Skin of body (tissue), 3 donors: ENCODE measurements around the gene TLE3. TPM values are rescaled to one million over a fixed set of nuclear protein-coding genes. Genes with fewer than 3 reads are reported as not detected.

Experiments used
- DNase-seq: peaks from one replicate; lab custom pipeline; 2025; lab: John Stamatoyannopoulos, UW
- small RNA-seq: library from RNA; depleted of rRNA; stranded (forward); fragments of <200 nt; gene quantifications from one replicate; pipeline ENCODE3, GENCODE V24; 2014; ENCODE audit warnings: low replicate concordance
- total RNA-seq: library from RNA; depleted of rRNA; stranded (reverse); fragments of >200 nt; gene quantifications from one replicate; pipeline ENCODE4 v1.2.3, GENCODE V29; 2014

Gene TLE3
- total RNA-seq, 1 donor from 2014 or later = 62.5 TPM

DNA sequence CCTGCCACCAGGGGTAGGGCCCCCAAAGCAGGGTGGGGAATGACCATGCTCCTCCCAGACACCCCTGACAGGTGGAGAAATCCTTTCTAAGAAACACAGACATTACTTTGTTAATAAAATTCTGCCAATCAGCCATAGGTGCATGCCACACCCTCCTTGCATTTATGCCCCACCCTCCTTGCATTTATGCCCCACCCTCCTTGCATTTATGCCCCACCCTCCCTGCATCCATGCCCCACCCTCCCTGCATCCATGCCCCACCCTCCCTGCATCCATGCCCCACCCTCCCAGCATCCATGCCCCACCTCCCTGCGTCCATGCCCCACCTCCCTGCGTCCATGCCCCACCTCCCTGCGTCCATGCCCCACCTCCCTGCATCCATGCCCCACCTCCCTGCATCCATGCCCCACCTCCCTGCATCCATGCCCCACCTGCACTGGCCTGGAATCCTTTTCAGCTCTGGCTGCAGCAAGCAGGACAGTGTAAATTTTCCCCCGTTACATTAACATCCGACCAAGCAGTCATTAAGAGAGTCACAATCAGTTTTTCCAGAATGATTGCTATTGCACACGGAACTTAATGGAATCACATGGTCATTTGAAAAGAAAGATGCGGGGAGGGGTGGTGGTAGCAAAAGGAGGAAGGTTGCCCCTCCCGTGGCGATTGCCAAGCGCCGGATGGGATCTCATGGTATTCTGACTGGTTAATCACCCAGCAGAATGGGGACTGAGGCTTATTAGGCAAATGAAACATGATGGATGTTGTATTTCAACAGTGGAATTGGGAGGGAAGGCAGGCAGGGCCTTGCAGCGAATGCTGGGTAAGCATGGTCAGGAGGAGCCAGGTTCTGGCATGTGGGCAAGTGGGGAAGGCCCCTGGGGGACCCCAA lies 91.2 kb downstream of the TLE3 start:
- no peak for DNase-seq

- no peak for DNase-seq
Measured at GRCh38 chr15:70004826-70005225, 92.9 kb downstream of the TLE3 start.

DNA sequence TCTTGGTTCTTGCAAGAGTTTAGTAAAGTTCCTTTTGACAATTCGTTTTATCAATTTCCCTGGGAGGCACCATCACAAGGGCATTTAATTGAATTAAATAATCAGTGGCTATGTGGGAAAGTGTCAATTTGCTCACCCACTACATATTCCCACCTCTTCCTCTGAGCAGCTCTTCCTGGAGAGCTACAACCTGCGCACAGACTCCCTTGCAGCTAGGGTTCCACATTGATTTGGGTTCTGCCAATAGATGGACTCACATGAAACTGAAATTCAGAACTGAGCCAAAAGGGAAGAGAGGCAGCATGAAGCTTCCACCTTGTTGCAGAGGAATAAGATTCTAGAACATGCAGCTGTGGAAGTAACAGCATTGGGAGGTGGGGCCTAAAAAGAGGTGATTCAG lies 94.8 kb downstream of the TLE3 start:
- no peak for DNase-seq

- DNase-seq = no peak
Measured at GRCh38 chr15:70001859-70002258, 95.9 kb downstream of the TLE3 start.

GRCh38 chr15:69999392-70000085 lies 98.2 kb downstream of the TLE3 start:
- DNase-seq = no peak

DNA sequence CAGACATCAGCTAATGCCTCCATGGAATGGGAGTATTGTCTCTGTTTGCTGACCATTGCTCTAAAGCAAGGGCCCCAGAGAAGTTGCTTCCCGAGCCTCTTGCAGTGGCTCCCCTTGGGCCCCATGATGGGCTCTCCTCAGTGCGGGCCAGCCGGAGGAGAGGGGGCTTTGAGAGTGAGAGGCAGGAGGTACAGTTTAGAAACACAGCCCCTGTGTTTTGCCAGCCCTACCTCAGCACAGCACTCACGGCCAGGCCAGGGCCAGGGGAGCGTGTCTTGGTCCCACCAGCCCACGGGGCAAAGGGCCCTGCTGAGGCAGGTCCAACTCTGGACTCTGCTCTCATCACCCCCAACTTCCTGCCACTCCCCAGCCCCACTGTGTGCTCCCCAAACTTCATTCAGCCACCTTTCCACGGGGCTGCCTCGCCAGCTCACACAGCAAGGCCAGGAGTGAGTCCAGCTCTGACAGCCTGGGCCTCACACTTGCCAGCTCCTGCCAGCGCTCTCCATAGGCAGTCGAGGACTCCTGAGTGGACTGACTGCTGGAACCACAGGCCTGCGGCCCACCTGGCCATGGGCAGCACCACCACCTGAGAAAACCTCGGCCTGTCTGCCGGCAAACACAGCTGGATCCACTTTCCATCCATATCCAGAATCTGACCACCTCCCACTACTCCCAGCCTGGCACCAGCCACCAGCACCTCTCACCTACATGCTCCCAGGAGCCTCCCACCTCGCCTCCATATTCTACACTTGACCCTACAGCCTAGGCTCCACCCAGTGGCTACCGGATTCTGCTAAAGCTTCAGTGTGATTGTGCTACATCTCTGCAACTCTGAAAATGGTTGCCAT lies 99.0 kb downstream of the TLE3 start:
- DNase-seq = no peak

DNA sequence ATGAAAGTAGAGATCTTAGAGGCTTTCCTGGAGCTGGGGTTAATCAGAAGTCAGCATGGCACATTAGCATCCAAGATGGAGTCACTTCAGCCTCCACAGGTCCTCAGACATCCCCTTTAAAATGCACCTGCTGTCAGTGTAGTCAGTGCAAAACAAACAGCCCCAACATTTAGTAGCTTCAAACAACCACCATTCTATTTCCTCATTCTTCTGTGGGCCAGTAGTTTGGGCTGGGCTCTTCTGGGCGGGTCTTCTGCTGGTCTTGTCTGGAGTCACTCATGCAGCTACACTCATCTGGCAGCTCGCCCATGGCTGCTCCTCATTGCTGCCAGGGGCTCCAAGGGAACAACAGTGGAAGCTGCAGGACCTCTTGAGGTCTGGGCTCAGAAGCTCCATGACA lies 99.9 kb downstream of the TLE3 start:
- no peak for DNase-seq

Small RNAs within 50 kb of the gene (small RNA-seq; reads per million reads assigned to genes)
- 1.2 reads per million, percentile 81 among the genes with 10 or more reads in this experiment for gene MIR629
